Subcutaneous adipose tissue (tissue), 4 donors: Measurements from ENCODE around the gene FADS3. TPM values are rescaled to one million over a fixed set of nuclear protein-coding genes. Genes with fewer than 3 reads are reported as not detected.

ENCODE experiments used
- CTCF ChIP-seq: fragments of 450-650 bp; IDR thresholded peaks from one replicate; pipeline ENCODE4 v1.5.1; 2016; ENCODE audit warnings: low read depth, mild to moderate bottlenecking, control low read depth, antibody characterized with exemption, moderate library complexity
- total RNA-seq, 4 donors: library from RNA; depleted of rRNA; stranded (reverse); fragments of >200 nt; gene quantifications; one replicate each; pipeline ENCODE4 v1.1.0, GENCODE V29; 2016

The FADS3 gene
- total RNA-seq, 4 donors from 2014 or later: 78.5 to 322 (median 136) TPM

GRCh38 chr11:61925736-61926135 is 34.4 kb upstream of the FADS3 start:
- no peak for TF ChIP-seq CTCF

- no peak for TF ChIP-seq CTCF
Observed at GRCh38 chr11:61924064-61924455, 32.7 kb upstream of the FADS3 start.

GRCh38 chr11:61923166-61924063 is 32.1 kb upstream of the FADS3 start:
- TF ChIP-seq CTCF: no peak

GRCh38 chr11:61922539-61922938 is 31.2 kb upstream of the FADS3 start:
- TF ChIP-seq CTCF: no peak

GRCh38 chr11:61921446-61921845 is 30.1 kb upstream of the FADS3 start:
- TF ChIP-seq CTCF: no peak

- TF ChIP-seq CTCF: no peak
Observed at GRCh38 chr11:61919705-61920631, 28.6 kb upstream of the FADS3 start.
